Activated CD4-positive, alpha-beta T cell treated with anti-CD3 and anti-CD28 coated beads, Interleukin-2, amount 50 U/mL, for 24 hours (primary cell): ENCODE results near the gene CORO6.
A peak's percentile ranks its signal among the peaks of the same experiment; 100 is the strongest.

Source experiments
- DNase-seq, 2 donors: peaks; one replicate each; pipeline ENCODE4 v3.0.0-alpha.2; 2020; ENCODE audit warnings: low read depth in 1 of 2, low spot score in 1 of 2

Gene CORO6

DNA sequence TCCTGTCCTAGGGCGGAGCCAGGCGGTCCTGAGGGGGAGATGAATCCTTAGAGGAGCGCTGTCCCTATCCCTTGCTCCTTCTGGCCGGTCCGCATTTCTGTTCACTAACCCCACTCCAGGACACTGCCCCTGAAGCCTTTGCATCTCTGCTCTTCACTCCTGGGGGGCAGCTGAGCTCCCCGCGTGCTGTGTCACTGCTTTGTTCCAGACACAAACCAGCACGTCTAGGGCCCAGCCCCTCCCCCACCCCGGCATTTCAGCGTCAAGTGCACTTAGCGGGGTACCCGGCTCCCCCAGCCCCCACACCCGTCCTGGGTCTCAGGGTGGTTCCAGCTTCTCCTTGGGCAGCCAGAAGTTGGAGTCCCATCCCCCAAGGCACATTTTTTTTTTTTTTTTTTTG lies 8.9 kb downstream of the CORO6 start:
- no peak for DNase-seq

DNA sequence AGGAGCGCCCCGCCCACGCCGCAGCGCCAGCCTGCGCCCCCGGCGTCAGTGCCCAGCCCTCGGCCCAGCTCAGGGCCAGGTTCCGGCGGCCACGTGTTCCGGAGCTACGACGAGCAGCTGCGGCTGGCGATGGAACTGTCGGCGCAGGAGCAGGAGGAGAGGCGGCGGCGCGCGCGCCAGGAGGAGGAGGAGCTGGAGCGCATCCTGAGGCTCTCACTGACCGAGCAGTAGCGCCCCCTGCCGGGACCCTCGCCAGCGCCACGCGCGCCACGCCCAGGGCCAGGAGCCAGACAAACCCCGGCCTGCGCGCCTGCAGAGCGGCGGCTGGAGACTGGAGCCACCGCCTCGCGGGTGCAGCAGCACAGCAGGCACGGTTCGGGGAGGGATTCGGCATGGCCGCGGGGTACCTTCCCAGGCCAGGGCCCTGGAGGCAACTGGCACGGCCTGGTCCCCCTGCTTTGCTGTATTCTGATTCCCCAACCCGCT lies 9.3 kb downstream of the CORO6 start:
- peak; percentile 91 to 95 for DNase-seq

DNA sequence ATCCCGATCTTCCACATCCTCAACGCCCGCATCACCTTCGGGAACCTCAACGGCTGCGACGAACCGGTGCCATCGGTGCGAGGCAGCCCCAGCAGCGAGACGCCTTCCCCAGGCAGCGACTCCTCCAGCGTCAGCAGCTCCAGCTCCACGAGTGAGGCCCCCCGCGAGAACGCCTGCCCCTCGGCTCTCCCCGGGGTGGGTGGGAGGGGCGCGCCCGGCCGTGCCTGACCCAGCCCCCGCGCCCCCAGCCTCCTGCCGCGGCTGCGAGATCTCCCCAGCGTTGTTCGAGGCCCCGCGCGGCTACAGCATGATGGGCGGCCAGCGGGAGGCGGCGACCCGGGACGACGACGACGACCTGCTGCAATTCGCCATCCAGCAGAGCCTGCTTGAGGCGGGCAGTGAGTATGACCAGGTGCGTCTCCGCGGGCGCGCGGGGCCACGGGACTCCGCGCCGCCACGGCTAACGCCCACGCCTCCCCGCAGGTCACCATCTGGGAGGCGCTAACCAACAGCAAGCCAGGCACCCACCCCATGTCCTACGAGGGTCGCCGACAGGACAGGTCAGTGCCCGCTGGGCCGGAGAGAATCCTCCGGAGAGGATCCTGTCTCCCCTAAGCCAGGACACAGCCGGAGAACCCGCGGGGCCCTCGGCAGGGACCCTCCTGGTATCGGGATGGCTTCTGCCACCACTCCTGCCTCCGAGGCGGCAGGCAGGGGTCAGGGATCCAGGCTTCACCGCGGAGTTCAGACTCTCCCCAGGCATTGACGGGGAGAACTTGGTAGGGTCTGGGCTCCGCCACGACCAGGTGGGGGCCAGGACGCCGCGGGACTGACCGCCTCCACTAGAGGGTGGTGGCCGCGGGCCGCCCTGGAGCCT lies 10.1 kb downstream of the CORO6 start:
- DNase-seq = no peak

DNA sequence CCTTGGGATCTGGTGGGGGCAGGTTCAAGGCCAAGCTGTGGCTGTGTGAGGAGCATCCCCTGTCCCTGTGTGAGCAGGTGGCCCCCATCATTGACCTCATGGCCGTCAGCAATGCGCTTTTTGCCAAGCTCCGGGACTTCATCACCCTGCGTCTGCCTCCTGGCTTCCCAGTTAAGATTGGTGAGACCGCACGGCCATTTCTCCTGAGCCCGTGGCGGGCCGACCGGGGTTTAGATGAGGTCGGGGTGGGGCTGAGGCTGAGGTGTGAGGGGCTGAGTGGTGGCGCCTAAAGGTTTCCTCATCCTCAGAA lies 10.7 kb downstream of the CORO6 start:
- no peak for DNase-seq

DNA sequence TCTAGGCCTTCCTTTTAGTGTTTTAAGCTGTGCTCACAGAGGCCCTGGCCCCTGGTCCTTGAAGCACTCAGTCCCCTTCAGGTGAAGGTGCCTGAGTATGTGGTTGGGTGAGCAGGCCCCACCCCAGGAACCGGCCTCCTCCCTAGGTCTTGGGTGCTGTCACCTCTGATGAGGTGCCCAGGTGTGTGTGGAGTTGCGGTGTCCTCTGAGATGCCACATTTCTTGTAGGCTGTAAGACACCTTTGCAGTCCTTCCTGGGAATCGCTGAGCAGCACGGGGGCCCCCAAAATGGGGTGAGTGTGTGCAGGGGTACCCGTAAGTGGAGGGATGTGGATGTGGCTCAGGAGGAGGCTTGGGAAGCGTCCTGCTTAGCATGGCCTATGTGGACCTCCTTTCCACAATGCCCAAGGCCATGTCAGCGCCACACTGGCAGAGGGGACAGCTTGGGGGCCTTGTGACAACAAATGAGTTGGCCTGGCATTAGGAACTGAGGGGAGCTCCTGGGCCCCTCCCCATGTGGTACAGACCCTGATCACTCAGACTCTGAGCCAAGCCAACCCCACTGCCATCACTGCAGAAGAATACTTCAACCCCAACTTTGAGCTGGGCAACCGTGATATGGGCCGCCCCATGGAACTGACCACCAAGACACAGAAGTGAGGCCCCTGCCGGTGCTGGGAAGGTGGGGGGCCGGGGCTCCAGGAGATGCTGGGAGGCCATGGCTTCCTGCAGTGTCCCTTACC lies 11.2 kb downstream of the CORO6 start:
- no peak for DNase-seq

DNA sequence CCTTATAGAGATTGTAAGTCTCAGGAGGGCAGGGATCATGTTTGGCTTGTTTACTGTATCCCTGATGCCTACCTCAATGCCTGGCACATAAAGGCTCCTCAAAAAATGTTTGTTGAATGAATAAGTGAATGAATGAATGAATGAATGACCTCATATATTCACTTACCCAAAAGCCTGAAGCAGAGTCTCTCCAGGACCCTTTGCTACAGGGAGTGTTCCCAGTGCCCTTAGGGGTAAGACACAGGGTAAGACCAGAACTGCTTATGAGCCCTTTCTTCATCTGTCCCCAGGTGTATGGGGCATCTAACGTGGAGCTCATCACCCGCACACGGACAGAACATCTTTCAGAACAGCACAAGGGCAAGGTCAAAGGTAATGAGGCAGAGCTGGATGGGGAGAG lies 12.3 kb downstream of the CORO6 start:
- DNase-seq = no peak

DNA sequence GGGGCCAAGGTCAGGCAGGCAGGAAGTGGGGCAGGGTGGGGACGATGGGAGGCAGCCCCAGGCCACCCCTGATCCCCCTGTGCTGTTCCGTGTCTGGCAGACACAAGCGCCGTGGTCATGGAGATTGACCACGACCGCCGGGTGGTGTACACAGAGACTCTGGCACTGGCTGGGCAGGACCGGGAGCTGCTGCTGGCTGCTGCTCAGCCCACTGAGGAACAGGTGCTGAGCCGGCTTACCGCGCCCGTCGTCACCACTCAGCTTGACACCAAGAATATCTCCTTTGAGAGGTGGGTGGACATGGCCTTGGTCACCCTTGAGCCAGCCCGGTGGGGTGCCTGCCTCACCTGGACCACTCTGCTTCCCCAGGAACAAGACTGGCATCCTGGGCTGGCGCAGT lies 13.7 kb downstream of the CORO6 start:
- DNase-seq = no peak

DNA sequence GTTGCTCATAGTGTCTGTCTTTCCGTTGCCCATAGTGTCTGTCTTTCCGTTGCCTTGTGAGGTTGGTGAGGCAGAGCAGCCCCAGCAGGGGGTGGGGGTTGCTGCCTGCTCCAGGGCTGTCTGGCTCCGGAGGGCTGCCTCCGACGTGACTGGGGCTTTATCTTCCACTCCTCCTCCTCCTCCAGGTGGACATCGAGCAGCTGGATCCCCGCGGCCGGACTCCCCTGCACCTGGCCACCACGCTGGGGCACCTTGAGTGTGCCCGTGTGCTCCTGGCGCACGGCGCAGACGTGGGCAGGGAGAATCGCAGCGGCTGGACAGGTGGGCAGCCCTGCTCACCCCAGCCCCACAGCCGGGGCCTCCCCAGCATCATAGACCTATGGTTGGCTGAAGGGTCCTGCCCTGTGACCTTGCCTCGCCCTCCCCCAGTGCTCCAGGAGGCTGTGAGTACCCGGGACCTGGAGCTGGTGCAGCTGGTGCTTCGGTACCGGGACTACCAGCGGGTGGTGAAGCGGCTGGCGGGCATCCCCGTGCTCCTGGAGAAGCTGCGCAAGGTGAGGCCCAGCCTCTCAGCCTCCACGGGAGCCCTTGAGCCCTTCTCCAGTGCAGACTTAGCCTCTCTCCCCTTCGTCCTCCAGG lies 15.0 kb downstream of the CORO6 start:
- DNase-seq = no peak

DNA sequence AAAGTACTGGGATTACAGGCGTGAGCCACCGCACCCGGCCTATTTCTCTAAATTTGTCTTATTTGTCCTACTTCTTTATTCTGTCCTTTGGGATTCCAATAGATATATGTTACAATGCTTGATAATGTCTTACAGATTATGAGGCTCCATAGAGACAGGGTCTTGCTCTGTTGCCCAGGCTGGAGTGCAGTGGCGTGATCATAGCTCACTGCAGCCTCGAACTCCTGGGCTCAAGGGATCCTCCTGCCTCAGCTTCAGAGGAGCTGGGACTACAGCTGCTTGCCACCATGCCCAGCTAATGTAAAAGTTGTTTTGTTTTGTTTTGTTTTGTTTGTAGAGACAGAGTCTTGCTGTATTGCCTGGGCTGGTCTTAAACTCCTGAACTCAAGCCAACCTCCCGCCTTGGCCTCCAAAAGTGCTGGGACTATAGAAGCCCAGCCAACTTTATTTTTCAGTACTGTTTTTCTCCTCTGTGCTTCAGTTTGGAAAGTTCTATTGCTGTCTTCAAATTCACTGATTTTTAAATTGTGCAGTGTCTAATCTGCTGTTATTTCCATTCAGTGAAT lies 19.5 kb downstream of the CORO6 start:
- DNase-seq = no peak

DNA sequence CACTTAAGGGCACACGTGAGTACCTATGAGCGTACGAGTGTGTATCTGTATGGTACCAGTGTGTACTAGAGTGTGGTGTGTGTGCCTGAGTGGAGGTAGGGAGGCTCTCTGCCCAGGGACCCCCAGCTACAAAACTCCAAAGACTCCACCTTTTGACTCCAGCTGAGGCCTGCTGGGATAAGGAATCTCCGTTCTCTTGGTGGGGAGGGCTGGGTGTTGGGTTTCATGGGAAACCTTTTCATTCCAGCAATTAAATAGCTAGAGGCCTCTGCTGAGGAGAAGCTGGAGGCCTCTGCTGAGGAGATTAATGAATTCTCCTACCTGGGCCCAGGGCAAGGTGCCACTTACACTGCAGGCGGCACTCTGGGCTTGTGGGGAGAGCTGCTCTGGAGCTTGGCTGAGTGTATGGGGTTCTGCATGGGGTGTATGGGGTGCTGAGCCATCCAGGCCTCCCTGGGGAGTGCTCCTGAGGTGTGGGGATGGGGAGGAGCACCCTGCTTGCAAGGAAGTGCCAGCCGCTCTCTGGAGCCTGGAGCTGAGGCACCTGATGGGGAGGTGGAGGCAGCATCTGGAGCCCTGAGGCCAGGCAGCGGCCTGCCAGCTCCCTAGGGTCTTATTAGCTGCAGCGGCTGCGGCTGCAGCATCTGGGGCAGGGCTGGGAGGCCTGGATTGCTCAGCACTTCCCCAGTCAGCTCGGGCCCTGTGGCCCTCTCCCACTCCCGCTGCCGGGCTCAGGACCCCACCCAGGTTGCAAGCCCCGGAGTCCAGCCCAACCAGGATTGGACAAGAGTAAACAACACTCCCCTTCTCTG lies 25.1 kb downstream of the CORO6 start:
- DNase-seq = no peak

DNA sequence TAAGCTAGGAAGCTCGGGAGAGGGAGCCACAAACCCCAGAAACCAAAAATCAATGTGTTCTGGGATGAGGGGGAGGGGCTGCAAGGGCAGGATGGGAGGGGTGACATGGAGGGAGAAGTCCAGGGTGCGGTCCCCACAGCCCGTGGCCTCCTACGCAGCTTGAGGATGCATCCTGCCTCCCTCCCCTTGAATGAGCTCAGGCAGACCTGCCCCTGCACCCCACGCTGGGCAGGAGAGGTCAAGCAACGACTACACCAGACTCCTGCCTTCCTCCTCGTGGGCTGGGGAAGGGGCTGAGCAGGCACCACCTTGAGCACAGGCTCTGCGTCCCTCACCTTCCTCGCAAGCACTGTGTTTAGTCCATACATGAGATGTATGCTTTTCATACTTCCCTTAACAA lies 25.9 kb downstream of the CORO6 start:
- no peak for DNase-seq

DNA sequence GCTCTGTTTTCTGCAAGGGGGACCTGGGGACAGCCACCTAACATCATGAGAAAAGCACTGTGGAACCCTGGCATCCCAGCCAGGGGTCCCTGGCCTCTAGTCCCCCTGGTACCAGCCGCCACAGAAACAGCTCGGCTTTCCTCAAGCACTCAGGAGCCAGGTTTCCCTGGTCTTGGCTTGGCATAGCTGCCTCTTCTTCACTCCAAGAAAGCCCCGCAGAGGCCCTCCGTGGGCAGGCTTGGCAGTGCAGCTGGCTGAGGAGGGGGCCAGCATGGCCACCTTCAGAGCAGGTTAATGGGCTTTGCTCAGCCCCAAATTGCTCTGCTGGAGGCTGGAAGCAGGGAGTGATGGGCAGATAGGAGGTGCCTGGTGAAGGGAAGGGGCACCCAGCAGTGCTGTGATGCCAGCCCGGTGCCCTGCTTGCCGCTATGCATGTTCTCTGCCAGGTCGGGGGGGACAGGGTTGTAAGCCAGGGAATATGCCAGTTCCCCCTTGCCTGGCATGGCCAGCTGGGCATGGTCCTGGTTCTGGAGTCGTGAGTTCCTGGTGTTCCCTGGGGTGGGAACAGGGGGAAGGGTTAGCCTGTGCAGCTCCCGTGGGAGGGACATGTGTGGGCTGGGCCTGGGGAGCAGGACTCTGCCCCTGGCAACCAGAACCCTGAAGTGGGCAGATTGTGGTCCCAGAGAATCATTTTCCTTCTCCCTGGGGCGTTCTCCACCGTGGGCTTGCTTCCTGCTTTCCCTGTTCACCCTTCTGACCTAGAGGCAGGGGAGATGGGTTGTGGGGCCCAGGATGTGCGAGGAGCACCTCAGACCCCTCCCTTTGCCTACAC lies 26.6 kb downstream of the CORO6 start:
- no peak for DNase-seq

DNA sequence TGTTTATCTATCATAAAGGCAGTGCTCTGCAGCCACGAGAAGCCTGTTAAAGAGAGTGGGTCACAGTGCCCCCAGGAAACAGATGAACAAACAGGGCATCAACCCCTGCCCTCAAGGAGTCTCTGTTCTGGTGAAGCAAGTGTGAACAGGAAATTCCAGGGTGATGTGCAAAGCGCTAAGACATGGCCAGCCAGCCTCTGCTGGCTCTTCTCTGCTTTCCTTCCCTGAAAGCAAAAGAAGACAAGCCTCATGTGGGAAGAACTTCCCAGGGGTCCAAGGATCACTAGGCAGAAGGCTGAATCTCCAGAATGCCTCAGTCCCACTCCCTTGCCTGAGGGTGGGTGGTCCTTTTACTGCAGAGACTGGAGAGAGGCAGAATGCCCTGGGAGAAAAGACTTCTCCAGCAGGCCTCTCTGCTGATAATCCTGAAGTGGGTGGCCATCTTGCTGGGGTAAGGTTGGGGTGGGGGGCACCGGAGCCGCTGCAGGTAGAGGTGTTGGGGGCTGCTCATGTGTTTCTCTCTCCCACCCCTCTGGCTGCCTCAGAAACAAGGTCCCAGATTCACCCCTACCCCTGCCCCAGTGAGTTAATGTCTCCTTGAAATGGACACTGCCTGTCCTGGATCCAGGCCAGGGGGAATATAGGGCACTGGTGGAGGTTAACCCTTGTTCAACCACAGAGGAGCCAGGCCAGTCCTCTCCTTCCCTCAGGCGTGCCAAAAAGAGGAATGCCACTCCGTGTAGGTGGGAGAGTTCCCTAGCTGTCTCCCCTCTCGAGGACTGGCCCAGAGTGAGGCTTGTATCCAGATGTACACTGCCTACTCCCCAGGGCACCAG lies 27.4 kb downstream of the CORO6 start:
- DNase-seq = no peak

DNA sequence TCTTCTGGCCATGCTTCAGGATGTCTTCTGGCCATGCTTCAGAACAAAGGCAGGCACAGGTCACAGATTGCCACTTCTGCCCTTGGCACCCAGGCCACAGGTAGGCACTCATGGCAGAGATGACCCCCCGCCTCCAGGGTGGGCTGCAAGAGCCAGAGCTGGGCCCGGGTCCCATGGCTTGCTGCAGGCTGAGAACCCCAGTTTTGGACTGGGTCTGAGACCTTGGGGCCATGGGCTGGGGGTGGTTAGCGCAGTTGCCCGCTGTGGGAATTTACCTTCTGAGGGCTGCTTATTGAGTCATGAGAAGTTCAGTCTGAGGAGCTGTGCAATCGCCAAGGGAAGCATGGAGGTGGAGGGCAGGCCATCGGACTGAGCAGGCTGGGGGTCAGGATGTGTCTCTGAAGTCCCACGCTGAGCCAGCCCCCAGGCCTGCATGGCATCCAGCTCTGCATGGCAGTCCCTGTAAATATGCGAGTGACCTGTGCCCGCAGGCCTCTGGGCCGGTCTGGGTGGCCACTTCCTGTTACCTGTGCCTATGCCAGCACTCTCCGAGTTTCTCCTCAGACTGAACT lies 28.1 kb downstream of the CORO6 start:
- no peak for DNase-seq

DNA sequence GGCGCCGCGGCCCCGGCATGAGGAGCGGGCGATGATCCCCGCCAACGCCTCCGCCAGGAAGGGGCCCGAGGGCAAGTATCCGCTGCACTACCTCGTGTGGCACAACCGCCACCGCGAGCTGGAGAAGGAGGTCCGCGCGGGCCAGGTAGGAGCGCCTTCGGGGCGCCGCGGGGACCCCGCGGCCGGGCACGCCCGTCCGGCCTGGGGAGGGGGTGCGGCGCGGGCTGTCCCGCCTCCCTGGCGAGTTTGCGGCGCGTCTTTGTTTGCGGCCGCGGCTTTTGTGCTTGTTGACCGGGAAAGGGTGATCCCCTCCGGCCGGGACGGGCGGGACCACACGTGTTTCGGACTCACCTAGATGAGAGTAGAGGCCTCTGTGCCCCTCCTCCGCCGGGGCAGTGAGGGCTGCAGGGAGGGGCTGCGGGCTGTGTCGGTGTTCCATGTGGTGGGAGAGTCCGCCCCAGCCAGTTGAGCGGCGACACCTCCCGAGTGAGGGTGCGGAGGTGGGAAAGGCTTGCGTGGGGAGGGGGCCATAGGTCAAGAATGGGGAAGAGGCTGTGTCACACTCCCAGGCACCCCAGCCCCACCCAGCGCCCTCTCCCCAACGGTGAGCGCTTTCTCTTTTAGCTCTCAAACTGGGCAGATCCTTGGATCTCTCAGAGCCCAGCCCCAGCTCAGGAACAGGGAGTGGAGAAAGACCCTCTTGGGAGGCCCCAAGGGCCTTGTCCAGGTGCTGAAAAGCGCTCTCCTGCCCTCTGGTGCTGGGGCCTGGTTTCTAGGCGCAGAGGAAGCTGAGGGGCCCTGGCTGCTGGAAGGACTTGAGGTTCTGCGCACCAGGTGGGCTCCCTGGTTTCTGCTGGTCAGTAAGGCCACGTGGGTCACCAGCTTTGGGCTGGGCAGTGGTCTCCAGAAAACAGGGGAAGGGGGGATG lies 28.9 kb downstream of the CORO6 start:
- no peak for DNase-seq

DNA sequence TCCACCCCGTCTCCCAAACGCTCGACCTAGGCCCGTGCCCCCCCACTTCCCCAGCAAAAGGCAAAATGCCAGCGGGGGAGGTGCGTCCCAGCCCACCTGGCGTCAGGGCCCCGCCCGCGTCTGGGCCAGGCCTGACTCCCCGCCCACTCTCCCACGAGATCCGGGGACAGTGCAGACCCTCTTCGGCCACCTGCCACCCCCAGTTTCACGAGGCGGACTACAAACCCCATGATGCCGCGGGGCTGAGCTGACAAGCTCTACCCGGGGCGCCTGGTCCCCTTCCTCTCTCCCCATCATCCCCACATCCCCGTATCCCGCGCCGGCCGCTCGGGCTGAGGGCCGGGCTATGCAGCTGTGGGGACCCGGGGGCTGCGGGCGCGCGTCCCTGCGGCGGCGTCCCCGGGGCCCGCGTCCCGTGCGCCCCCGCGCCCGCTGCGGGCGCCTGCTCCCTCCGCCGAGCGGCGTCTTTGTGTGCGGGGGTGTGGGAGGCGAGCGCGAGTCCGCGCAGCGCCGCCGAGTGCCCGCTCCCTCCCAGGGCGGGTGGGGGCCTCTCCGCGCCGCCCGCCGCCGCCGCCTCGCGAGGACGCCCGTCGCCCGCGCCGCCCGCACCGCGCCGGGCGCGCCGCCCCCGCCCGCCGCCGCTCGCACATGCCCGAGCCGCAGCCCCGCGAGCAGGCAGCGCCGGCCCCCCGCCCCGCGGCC lies 29.7 kb downstream of the CORO6 start, which contains the start of gene ANKRD13B:
ANKRD13B (plus strand) TSS at position 283 of the 702 bp plus-strand sequence. CDS start 490 bp downstream, outside the sequence.
- DNase-seq = no peak
